AML-193 (cell line): ENCODE data around the gene DIAPH3.

Experiments used
- DNase-seq, 2 experiments: peaks; one replicate each; lab custom pipeline; 2025; lab: John Stamatoyannopoulos, UW

DIAPH3 gene

DNA sequence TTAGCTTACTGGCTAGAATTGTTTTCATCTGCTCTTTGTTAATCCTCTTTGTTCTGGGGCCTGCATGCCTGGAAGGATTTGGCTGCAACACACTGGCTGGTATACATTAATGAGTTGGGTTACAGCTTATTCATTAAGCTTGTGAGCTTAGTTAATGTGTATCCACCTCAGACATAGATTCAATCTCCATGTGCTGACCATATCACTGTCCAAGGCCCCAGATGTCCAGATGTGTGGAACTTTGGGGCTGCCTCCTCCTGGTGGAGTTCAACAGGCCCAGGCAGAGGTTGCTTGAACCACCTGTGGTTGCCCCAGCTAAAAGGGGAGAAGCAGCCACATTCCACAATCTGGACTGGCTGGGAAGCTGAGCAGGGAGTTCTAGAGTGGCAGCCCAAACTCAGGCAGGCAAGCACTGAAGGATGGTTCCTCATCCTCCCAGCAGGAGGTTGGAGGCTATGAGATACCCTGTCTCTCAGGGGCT, 5.4 kb downstream of the DIAPH3 start:
- DNase-seq: no peak

GRCh38 chr13:60155978-60156377, 7.8 kb downstream of the DIAPH3 start:
- DNase-seq: no peak

GRCh38 chr13:60152904-60153303, 10.8 kb downstream of the DIAPH3 start:
- DNase-seq: no peak

- no peak for DNase-seq
Measured at GRCh38 chr13:60152114-60152513, 11.6 kb downstream of the DIAPH3 start.

- no peak for DNase-seq
Measured at GRCh38 chr13:60150538-60150937, 13.2 kb downstream of the DIAPH3 start.

DNA sequence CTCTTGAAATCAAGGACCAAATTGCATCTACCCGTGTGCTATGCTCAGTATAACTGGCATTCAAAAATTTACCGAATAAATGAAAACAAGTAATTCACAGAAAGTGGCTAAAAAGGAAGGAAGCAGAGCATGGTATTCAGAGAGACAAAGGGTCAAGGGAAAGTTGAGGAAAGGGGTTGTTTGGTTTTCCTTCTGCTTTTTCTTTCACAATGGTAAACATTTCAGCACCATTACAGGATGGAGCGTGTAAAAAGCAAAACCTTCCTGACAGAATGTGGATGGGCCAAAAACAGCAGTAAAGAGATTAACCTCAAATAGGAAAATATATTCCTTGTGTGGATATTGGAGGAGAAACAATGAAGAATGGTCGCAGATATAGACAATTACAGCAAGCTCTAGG, 14.8 kb downstream of the DIAPH3 start:
- DNase-seq: no peak

GRCh38 chr13:60147361-60147760, 16.4 kb downstream of the DIAPH3 start:
- no peak for DNase-seq

DNA sequence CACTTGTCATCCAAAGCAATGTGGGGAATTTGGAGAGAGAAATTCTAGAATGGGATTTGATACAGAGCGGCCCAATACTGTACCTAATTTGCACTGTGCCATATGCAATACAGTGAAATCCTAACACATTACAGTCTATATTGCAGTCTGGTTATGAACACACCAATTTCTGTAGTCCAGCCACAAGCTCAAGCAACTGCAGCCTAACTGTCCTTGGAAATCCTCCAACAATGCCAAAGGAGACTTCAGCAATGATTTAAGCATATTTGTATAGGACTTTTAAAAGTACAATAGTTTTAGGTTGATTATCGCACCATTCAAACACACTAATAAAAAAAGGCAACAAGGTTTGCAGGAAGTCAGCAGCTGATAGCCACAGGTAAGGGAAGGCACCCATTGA, 17.3 kb downstream of the DIAPH3 start:
- no peak for DNase-seq

DNA sequence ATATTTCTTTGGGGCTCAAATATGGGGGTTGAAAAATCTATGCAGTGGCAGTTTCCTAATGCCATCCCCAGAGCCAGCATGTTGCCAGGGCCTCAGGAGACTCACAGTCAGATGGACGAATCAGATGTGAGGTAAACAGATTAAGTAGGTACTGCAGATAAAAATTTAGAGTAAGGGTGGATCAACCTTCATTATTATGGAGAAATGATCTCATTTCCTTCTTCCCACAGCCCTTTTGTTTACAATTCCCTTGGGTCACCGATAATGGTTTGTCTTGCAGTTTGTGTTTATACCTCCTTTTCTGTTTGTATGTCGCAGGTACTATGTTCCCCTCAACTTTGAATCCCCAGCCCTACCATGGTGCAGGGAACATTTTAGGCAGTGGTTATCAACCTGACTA, 20.0 kb downstream of the DIAPH3 start:
- DNase-seq: no peak

GRCh38 chr13:60139272-60139671, 24.5 kb downstream of the DIAPH3 start:
- no peak for DNase-seq

GRCh38 chr13:60138674-60139073, 25.1 kb downstream of the DIAPH3 start:
- DNase-seq: no peak

DNA sequence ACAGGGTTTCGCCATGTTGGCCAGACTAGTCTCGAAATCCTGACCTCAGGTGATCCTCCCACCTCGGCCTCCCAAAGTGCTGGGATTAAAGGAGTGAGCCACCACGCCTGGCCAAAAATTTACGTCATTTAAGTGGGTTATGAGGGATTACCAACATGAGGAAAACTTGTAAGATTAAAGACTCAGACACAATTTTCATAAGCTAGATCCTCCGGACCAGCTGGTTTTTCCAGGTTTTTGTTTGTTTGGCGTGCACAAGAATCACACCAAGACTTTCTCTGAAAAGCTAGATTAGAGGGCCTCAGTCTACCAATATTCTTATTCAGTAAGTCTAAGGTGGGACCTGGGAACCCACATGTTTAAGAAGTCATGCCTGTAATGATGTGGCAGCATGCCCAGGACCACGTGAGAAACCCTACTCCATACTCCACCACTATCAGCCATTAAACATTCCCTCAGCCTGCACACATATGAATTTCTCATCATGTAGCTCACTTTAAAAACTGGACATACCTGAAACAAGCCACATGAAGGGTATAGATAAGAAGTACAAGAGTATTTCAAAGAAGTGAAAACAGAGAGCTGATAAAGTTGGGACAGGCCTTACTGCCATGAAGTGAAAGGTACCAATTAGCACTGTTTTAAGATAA, 25.7 kb downstream of the DIAPH3 start:
- no peak for DNase-seq

GRCh38 chr13:60135344-60135743, 28.4 kb downstream of the DIAPH3 start:
- DNase-seq: no peak

GRCh38 chr13:60134376-60134775, 29.4 kb downstream of the DIAPH3 start:
- no peak for DNase-seq

- no peak for DNase-seq
Measured at GRCh38 chr13:60121337-60121687, 42.4 kb downstream of the DIAPH3 start.

GRCh38 chr13:60120617-60121336, 43.0 kb downstream of the DIAPH3 start:
- no peak for DNase-seq

DNA sequence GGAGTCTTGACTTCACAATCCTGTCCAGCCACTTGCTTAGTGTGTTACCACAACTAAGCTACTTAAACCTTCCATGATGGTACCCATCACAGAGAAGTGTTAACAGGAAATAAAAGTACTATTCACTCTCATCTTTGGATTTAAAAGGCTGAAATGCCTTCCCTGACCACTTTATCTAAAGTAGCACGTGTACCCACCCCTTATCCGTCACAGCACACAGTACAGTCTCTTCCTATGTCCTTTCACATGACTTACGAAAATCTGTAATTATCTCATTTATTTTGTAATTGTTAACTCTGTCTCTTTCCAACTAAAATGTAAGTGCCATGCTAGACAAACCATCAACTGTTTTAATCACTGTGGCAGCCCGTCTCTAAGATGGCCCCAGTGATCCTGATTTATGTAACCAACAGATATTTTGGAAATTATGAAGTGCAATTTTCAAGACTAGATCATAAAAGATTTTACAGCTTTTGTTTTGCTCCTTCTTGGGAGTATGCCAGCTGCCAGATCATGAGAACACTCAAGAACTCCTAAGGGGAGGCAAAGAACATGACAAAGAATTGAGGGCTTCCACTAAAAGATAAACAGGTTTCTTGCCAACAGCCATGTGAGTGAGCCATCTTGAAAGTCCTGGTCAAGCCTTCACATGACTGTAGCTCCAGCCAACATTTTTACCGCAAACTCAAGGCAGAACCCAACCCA, 44.9 kb downstream of the DIAPH3 start:
- DNase-seq: no peak

DNA sequence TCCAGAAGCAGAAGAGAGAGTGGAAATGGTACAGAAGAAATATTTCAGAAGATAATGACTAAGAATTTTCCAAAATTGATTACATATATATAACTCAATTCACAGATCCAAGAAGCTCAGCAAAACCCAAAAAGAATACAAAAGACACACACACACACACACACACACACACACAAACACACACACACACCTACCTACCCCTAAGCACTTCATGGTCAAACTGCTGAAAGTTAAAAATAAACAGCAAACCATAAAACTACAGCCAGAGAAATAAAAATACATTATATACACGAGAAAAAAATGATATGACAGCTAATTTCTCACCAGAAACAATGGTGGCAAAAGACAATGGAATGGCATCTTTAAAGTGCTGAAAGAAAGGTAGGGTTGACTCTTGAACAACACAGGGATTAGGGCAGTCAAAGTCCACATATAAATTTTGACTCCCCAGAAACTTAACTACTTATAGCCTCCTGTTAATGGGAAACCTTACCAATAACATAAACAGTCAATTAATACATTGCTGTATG, 49.2 kb downstream of the DIAPH3 start:
- no peak for DNase-seq

- DNase-seq: no peak
Measured at GRCh38 chr13:60112771-60113170, 51.0 kb downstream of the DIAPH3 start.

DNA sequence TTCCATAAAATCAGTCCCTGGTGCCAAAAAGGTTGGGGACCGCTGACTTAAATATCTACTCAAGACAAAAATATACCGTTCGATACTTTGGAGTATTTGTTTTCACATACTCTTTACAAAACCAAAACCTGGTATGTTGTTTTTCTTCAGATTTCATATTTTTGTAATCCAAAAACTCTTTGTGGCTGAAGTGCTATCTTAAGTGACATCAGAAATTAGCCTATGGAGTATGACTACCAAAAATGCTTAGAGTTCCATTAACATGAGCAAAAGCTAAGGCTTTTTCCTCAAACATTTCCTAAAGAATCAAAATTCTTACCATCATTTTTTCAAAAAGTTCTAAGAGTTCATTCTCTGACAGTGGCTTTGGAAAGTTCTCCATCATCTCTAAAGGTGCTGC, 52.0 kb downstream of the DIAPH3 start:
- DNase-seq: no peak

GRCh38 chr13:60109285-60109684, 54.4 kb downstream of the DIAPH3 start:
- DNase-seq: no peak

DNA sequence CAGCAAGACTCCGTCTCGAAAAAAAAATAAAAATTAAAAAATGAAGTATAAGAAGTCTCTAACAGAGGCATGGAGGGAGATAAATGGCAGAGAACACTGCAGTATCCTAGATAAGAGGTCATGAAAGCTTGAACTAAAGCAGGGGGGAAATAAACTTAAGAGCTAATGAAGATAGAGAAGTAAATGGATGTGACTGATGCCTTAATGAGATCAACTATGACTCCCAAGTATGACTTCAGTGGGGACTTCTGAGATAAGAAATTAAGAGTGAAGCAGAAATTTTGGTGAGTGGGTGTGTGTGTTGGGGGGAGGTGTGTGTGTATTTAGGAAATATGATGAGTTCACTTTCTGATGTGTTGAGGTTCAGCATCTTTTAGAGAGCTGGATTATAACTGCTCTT, 55.1 kb downstream of the DIAPH3 start:
- DNase-seq: no peak
